ENCODE results near the gene KLHDC10.
"Not testable (repeated sequence)": the region's sequence is repeated elsewhere in the genome, so short reads cannot be mapped to it uniquely, and the experiment has no call there.

Gene KLHDC10

GRCh38 chr7:130160455-130160854 lies 90.1 kb downstream of the KLHDC10 start:
- DNase-seq = no peak

DNA sequence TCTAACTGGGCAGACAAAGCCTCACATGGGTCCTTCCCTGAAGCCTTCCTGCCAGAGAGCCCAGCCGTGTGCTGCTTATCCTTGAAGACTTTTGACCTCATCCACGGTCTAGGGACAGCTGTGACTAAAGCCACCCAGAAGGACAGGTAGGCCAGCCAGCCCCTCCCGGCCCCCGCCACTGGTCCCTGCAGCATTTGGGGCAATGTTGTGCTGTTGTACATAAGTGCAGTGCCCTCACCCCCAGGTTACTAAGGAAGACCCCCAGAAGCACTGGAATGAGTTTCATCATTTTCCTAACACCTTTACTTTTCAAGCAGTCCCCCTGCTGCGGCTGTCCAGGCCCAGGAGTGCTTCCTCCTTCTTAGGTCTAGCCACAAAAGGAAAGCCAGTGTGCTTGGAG lies 91.9 kb downstream of the KLHDC10 start:
- no peak for DNase-seq

- no peak for DNase-seq
These were observed 104.1 kb downstream of the KLHDC10 start for GRCh38 chr7:130174237-130174959.

GRCh38 chr7:130178251-130178650 lies 107.9 kb downstream of the KLHDC10 start:
- DNase-seq = no peak

- no peak for DNase-seq
These were observed 109.3 kb downstream of the KLHDC10 start for GRCh38 chr7:130179631-130180030.

DNA sequence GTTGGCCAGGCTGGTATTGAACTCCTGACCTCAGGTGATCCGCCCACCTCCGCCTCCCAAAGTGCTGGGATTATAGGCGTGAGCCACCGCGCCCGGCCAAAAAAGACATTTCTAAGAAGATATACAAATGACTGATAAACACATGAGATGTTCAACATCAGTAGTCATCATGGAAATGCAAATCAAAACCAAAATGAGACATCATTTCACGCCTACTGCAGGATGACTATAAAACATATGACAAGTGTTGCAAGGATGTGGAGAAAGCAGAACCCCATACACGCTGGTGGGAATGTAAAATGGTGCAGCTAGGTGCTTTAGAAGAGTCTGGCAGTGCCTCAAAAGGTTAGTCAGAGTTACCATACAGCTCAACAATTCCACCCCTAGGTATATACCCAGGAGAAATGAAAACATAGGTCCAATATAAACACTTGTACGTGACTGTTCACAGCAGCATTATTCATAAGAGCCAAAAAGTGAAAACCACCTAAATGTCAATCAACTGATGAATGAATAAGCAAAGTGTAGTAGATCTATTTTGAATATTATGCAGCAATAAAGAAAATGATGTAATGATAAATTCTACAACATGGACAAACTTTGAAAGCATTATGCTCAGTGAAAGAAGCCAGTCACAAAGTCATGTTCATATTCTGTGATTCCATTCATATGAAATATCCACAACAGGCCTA lies 110.4 kb downstream of the KLHDC10 start:
- DNase-seq = no peak

DNA sequence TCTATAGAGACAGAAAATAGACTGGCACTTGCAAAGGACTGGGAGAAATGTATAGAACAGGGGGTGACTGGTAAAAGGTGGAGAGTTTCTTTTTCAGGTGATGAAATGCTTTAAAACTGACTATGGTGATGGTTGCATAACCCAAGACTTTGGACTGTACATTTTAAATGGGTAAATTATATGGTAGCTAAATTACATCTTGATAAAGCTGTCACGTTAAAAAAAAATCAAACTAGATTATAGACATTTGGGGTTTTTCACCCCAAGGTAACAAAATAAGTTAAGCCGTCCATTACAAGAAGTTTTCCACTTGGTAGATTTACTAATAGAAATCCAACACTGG lies 110.9 kb downstream of the KLHDC10 start:
- DNase-seq = no peak

DNA sequence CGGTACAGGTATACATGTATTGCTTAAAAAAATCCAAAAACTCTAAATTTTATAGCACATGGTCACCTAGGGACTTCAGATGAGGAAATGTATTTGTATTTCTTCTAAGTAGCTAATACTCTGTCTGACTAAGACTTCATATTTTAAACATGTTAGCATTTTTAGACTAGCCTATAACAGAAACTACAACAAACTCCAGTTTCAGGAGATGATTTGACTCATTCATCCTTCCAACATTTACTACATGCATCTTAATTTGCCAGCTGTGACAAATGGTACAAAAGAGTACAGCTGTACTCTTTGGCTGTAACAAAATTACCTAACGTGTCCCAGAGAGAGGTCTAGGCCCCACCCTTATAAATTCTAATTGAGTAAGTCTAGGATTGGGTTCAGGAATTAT lies 112.7 kb downstream of the KLHDC10 start:
- DNase-seq = no peak

DNA sequence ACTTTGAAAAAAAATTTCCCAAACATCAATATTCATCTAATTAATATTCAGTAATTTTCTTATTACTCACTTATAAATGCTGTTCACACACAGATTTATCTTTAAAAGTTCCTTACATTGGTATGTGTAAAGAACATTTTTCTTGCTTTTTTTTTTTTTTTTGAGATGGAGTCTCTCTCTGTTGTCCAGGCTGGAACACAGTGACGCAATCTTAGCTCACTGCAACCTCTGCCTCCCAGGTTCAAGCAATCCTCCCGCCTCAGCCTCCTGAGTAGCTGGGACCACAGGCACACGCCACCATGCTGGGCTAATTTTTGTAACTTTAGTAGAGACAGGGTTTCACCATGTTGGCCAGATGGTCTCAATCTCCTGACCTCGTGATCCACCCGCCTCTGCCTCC lies 114.0 kb downstream of the KLHDC10 start:
- DNase-seq = not testable (repeated sequence)
